GM21367 (cell line): ENCODE data around the gene DNER.
A peak's percentile ranks its signal among the peaks of the same experiment; 100 is the strongest.
"Not testable (repeated sequence)": the region's sequence is repeated elsewhere in the genome, so short reads cannot be mapped to it uniquely, and the experiment has no call there.

Source experiments
- ATAC-seq: cut with Tn5 transposase; IDR thresholded peaks from one replicate; pipeline ENCODE4 v1.9.1; 2021; ENCODE audit not compliant: unreplicated experiment

Gene DNER

GRCh38 chr2:229627728-229628127 lies 86.6 kb downstream of the DNER start:
- ATAC-seq = no peak

GRCh38 chr2:229622495-229623355 lies 91.6 kb downstream of the DNER start:
- ATAC-seq = no peak

DNA sequence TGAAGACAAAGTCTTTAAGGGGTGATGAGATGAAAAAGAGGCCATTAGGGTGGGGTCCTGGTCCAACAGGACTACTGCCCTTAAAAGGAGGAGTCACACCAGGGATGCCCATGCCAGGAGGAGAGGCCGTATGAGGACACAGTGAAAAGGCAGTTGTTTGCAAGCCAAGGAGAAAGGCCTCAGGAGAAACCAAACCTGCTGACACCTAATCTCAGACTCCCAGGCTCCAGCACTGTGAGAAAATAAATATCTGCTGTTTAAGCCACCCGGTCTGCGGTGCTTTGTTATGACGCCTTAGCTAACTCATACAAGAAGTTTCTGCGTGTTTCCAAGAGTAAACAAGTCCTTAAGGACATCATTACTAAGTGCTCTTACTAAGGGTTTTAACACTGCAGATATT lies 93.6 kb downstream of the DNER start:
- ATAC-seq = no peak

DNA sequence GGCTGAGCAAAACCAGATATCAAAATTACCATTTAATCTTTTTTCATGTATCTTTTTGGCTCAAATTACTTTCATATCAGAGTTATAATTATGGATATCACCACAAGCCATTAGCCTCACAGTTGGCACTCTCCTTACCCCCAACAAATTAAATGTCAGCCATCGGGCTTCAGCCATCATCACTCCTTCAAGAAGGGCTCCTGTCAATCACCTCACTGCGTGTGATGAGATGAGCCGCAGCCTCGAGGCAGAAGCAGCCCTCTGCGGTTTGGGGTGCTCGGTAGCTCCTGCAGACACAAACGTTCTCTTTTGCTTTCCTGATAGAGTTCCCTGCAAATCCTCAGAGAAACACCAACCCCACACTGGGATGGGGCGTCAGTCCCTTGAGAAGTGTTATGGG lies 94.1 kb downstream of the DNER start:
- ATAC-seq = no peak

DNA sequence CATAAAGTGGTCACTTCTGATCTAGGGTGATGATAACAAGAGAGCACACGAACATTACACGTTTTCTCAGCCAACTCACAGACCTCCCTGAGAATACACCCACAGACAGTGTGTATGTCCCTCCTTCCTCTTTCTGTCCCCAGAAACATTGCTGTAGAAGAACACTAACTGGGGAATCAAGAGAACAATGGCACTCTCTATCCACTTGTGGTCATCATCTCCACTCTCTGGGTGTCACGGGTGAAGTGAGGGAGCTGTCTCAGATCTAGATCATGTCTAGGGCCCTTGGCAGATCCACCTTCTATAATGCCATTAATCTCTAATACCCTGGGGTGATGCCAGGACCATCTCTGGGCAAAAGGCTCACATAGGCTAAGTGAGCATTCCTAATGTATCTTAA lies 97.9 kb downstream of the DNER start:
- ATAC-seq = no peak

DNA sequence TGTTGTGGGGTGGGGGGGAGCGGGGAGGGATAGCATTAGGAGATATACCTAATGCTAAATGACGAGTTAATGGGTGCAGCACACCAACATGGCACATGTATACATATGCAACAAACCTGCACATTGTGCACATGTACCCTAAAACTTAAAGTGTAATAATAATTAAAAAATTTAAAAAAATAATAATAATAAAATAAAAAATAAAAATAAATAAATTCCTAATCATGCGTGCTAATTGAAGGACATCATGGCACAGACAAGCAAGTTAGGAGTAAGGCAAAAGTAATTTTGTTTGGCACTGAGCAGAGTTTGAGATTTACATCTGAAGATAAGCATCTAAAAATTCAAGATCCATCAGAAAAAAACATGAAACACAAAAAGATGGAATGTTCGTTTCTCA lies 100.3 kb downstream of the DNER start:
- ATAC-seq = not testable (repeated sequence)

- no peak for ATAC-seq
Measured at GRCh38 chr2:229612384-229612971, 101.9 kb downstream of the DNER start.

- no peak for ATAC-seq
Measured at GRCh38 chr2:229611360-229611759, 103.0 kb downstream of the DNER start.

DNA sequence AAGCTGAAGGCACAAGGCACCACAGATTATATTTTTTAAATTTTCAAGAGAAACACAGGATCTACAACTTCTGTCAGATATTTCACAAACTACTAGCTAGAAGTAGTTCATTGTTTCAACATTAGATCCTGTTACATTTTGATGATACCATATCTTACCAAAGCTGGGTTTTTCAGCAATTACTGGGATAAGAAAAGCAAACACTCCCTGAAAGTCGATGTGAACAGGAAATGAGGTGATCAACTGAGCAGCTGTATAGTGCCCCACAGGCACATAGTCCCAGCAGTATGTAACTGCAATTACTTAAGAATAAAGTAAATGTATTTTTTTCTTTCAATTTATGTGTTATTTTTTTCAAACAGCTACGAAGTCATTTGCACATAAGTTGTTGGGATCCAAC lies 103.5 kb downstream of the DNER start:
- no peak for ATAC-seq

GRCh38 chr2:229610333-229610732 lies 104.0 kb downstream of the DNER start:
- ATAC-seq = no peak

- no peak for ATAC-seq
Measured at GRCh38 chr2:229601936-229602335, 112.4 kb downstream of the DNER start.

GRCh38 chr2:229601396-229601795 lies 113.0 kb downstream of the DNER start:
- ATAC-seq = no peak

DNA sequence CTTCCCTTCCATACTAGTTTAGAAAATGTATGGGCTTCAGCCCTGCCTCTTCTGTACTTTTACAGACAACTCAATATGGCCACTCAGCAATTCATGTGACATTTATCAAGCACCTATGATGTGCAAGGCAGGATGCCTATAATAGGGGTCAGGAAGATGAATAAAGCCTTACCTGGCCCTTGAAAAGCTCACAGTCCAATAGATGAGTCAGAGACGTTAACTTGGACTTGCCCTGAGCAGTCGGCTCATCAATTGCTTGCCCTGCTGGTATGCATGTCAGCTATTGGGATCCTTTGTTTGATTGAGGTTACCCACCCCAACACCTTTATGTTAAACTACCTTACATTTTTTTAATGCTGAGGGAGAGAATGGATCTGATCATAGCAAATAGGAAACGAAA lies 116.1 kb downstream of the DNER start:
- ATAC-seq = no peak

DNA sequence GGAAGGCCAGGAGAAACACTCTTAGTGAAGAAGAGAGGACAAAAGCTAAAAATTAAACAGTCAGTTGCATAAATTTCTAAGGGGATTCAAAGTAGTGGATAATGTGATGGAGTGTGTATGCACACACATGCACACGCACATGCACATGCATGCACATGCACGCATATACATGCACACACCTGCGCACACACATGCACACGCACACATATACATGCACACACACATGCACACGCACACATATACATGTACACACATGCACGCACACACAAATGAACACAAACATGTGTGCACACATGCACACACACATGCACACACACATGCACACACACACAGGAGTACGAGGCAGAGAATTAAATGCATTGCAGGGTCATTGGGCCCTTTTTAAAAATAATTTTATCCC lies 117.6 kb downstream of the DNER start:
- ATAC-seq = no peak

- no peak for ATAC-seq
Measured at GRCh38 chr2:229591611-229592010, 122.7 kb downstream of the DNER start.

DNA sequence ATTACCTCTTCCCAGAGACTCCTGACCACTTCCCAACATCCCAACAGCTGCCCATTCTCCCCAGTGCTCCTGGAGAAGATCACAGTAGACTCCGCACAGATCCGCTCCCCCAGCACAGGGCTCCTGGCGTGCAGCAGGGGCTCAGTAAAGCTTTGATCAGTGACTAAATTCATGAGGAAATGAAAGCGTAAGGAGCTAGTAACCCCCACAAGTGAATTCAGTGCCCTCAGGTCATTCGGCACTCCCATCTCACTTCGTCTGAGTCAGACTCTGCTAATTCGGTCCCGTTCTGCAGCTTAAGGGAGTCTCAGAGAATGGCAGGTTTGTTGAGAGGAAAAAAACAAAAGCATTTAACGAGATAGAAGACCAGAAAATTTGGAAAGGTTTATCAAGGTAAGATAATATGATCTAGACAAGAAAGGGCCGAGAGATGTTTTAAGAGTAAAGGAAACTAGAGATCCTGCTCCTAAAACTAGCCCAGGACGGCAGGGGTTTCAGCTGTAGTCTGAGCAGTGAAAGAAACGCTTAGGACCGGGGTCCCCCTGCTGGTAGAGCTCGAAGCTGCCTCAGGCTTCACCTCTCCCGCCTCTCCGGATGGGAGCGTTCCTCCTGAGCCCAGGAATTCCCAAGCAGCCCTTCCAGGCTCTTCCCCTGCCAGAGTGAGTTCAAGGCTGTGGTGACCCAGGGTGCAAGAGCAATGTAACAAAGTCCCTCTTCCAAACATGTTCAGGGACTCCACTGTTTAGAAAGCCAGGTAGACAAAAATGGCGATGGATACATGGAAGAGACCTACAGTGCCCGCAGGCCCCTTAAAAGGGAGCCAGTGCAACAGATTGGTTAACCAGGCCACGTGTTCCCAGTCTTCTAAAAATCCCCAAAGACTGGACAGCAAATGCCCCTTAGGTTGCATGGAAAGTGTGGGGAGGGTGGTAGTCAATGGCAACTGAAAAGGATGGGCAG lies 127.3 kb downstream of the DNER start:
- peak; percentile 88 for ATAC-seq

DNA sequence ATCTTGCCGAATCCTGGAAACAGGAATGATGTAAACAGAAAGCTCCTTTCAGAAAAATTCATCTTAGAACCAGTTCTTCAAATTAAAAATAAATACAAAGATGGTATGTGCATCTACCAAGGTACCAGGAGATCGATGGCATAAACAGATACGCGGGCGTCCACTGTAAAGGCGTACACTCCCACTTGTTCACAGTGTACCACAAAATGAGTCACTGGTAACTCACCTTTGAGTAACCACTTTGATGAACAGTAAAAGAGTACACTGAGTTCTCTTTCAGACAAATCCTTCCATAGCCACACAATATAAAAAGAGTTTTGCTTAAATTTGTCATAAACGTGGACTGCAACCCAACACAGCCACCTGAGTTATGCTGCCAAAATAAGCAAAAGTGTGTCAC lies 128.3 kb downstream of the DNER start:
- no peak for ATAC-seq

- no peak for ATAC-seq
Measured at GRCh38 chr2:229582151-229582550, 132.2 kb downstream of the DNER start.

- no peak for ATAC-seq
Measured at GRCh38 chr2:229578052-229578846, 136.1 kb downstream of the DNER start.

DNA sequence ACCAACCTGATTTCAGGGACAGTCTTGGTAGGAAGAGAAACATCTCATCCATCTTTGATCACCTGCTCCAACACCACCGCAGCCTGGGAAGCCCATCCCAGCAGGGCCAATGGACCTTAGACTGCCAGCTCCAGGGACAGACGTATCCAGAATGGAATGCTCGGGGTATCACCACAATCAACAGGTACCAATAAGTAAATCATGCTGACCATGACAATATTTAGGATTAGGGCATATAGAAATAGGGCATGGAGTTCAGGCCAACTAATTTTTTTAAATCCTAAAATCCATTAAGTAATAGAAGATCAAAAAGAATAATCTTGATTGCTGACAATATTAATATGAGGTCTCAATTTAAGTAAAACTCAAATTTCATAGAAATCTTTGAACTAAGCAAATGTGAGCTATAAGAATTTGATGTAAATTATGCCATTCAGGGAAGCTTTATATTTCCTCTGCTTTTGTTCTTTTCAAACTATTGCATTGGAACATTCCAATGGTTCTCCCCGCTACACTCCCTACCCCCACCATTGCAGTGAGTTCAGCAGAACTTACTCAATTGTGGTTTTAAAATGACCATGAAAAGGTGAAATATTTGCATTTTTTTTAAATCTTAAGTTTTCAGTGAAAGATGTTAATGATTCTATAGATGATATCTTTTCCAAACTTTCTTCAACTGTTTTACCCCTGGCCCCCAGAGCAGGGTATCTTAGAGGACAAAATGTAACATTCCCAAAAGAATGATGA lies 138.6 kb downstream of the DNER start:
- no peak for ATAC-seq
